ENCODE measurements around the gene CBX5. TPM values are rescaled to one million over a fixed set of nuclear protein-coding genes. Genes with fewer than 3 reads are reported as not detected.

The CBX5 gene
- total and polyA plus RNA-seq, 8 donors: 4.9 to 66.8 (median 13.1) TPM

GRCh38 chr12:54217774-54218241 lies 62.1 kb downstream of the CBX5 start:
- DNase-seq: peak; percentile 32 to 78
- H3K36me3 ChIP-seq: no peaks in the 10 kb centered on the region
- intact Hi-C loops (cut with DNase I; ENCODE audit: low total_unique reads): no loop called here
- H3K4me1 ChIP-seq: peaks cover 16 to 48% (median 37%) of the 10 kb centered on the region in 4 donors
- H3K9me3 ChIP-seq: no peaks in the 10 kb centered on the region
- H3K4me3 ChIP-seq: peak overlapping the region; percentile 23 to 45 (median 31)
- no peak overlapping the region for H3K27ac ChIP-seq
- no peak for TF ChIP-seq POLR2AphosphoS5 (IDR thresholded peaks at IDR 0.05)
- TF ChIP-seq CTCF (IDR thresholded peaks at IDR 0.05): no peak
- no peak for TF ChIP-seq EP300 (IDR thresholded peaks at IDR 0.05)
- TF ChIP-seq POLR2A (IDR thresholded peaks at IDR 0.05): no peak
- peaks cover 13 to 72% (median 42%) of the 10 kb centered on the region in 3 donors for H3K27me3 ChIP-seq
- WGBS, 5 donors: 8 to 25% (median 11%) methylated on average over 18 to 39 of the region's 39 CpGs

- H3K9me3 ChIP-seq: no peaks in the 10 kb centered on the region
- H3K27ac ChIP-seq: no peak overlapping the region
- H3K4me1 ChIP-seq: peaks cover 16 to 48% (median 37%) of the 10 kb centered on the region in 4 donors
- 1 to 4% (median 2%) methylated on average over 33 to 34 of the region's 34 CpGs for WGBS, 5 donors
- intact Hi-C loops (cut with DNase I; ENCODE audit: low total_unique reads): no loop called here
- peaks cover 16 to 79% (median 48%) of the 10 kb centered on the region in 3 donors for H3K27me3 ChIP-seq
- no peak for TF ChIP-seq EP300 (IDR thresholded peaks at IDR 0.05)
- TF ChIP-seq CTCF (IDR thresholded peaks at IDR 0.05): peak in 6 of 7 experiments; percentile 38 to 86 (median 72)
- peak in 1 of 3 donors; percentile 26 for TF ChIP-seq POLR2AphosphoS5 (IDR thresholded peaks at IDR 0.05)
- H3K4me3 ChIP-seq: peak overlapping the region; percentile 23 to 45 (median 31)
- no peaks in the 10 kb centered on the region for H3K36me3 ChIP-seq
- peak; percentile 71 to 94 for DNase-seq
Measured at GRCh38 chr12:54216797-54217661, 62.9 kb downstream of the CBX5 start.

GRCh38 chr12:54215989-54216796 lies 63.7 kb downstream of the CBX5 start:
- Histone ChIP-seq H3K27me3 (peaks cover 17 to 88% (median 51%) of the 10 kb centered on the region in 3 donors), H3K4me3 (peak overlapping the region; percentile 23 to 45 (median 31)), H3K4me1 (peaks cover 16 to 48% (median 37%) of the 10 kb centered on the region in 4 donors), H3K9me3 (no peaks in the 10 kb centered on the region), H3K27ac (no peak overlapping the region), H3K36me3 (no peaks in the 10 kb centered on the region)
- intact Hi-C loops (cut with DNase I; ENCODE audit: low total_unique reads): no loop called here
- DNase-seq: peak in 1 of 2 donors; percentile 48
- TF ChIP-seq CTCF (IDR thresholded peaks at IDR 0.05) (no peak), POLR2AphosphoS5 (IDR thresholded peaks at IDR 0.05) (no peak), EP300 (IDR thresholded peaks at IDR 0.05) (no peak), POLR2A (IDR thresholded peaks at IDR 0.05) (no peak)
- 7 to 12% (median 9%) methylated on average over 21 to 31 of the region's 31 CpGs for WGBS, 5 donors

Data from stomach (tissue), 9 donors.